HG02870 (cell line): ENCODE results near the gene HDAC5.
A peak's percentile ranks its signal among the peaks of the same experiment; 100 is the strongest.
"Not testable (repeated sequence)": the region's sequence is repeated elsewhere in the genome, so short reads cannot be mapped to it uniquely, and the experiment has no call there.

ENCODE experiments used
- ATAC-seq: cut with Tn5 transposase; IDR thresholded peaks from one replicate; pipeline ENCODE4 v1.9.1; 2021; ENCODE audit warnings: mild to moderate bottlenecking, moderate library complexity; ENCODE audit not compliant: unreplicated experiment

HDAC5 gene

GRCh38 chr17:44123356-44124117 is at the start of gene HDAC5:
HDAC5 (minus strand) TSS chr17:44123641; CDS start chr17:44117515, 6,126 bp downstream.
- ATAC-seq, result peak; percentile 84

GRCh38 chr17:44171931-44172455 is 48.6 kb upstream of the HDAC5 start:
- ATAC-seq, result no peak

- ATAC-seq, result no peak
Measured at GRCh38 chr17:44170499-44171201, 47.2 kb upstream of the HDAC5 start, which contains the start of gene ASB16. ASB16 (plus strand) TSS chr17:44170704; CDS start chr17:44170790, 86 bp downstream.

GRCh38 chr17:44170135-44170498 is 46.7 kb upstream of the HDAC5 start:
- no peak for ATAC-seq

GRCh38 chr17:44167181-44167861 is 43.9 kb upstream of the HDAC5 start:
- no peak for ATAC-seq

- ATAC-seq, result no peak
Measured at GRCh38 chr17:44164476-44164875, 41.0 kb upstream of the HDAC5 start.

GRCh38 chr17:44159519-44160210 is 36.2 kb upstream of the HDAC5 start:
- ATAC-seq, result no peak

GRCh38 chr17:44155488-44155887 is 32.0 kb upstream of the HDAC5 start:
- no peak for ATAC-seq

GRCh38 chr17:44152875-44153274 is 29.4 kb upstream of the HDAC5 start:
- ATAC-seq, result no peak

- no peak for ATAC-seq
Measured at GRCh38 chr17:44149750-44150329, 26.4 kb upstream of the HDAC5 start.

GRCh38 chr17:44149066-44149465 is 25.6 kb upstream of the HDAC5 start:
- not testable (repeated sequence) for ATAC-seq

GRCh38 chr17:44147812-44148211 is 24.4 kb upstream of the HDAC5 start:
- ATAC-seq, result no peak

GRCh38 chr17:44146375-44147346 is 23.2 kb upstream of the HDAC5 start:
- no peak for ATAC-seq

- ATAC-seq, result no peak
Measured at GRCh38 chr17:44144966-44145739, 21.7 kb upstream of the HDAC5 start.

- not testable (repeated sequence) for ATAC-seq
Measured at GRCh38 chr17:44143921-44144320, 20.5 kb upstream of the HDAC5 start.

GRCh38 chr17:44137891-44138709 is 14.7 kb upstream of the HDAC5 start:
- ATAC-seq, result no peak

- no peak for ATAC-seq
Measured at GRCh38 chr17:44134752-44135568, 11.5 kb upstream of the HDAC5 start.
